MM.1S (cell line): ENCODE results near the gene GOLPH3.

ENCODE experiments used
- EZH2 ChIP-seq: fragments of 300-600 bp; sonication (generic); optimal IDR thresholded peaks from 2 replicates; pipeline ENCODE3; 2017; ENCODE audit warnings: low read depth, mild to moderate bottlenecking, antibody characterized with exemption, low read length, mixed read lengths
- EZH2phosphoT487 ChIP-seq: fragments of 300-600 bp; sonication (generic); IDR thresholded peaks from 2 replicates; pipeline ENCODE4 v1.6.1; 2018; ENCODE audit warnings: antibody characterized with exemption, low read length
- TF ChIP-seq, protein P1 (sequence below): fragments of 300-600 bp; sonication (generic); IDR thresholded peaks from 2 replicates; pipeline ENCODE4 v1.5.1; 2016; ENCODE audit warnings: antibody characterized with exemption, low read length, mixed read lengths

DNA sequence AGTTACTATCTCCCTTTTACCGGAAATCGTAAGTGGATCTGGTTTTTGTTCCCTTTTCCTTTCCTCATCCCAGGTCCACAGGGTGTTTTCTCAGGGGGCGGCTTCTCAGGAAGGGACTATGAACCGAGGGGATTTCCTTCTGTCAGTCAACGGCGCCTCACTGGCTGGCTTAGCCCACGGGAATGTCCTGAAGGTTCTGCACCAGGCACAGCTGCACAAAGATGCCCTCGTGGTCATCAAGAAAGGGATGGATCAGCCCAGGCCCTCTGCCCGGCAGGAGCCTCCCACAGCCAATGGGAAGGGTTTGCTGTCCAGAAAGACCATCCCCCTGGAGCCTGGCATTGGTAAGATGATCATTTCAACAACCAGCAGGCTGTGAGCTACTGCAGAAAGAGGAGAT, 75.8 kb downstream of the GOLPH3 start:
- TF ChIP-seq, protein P1, sequence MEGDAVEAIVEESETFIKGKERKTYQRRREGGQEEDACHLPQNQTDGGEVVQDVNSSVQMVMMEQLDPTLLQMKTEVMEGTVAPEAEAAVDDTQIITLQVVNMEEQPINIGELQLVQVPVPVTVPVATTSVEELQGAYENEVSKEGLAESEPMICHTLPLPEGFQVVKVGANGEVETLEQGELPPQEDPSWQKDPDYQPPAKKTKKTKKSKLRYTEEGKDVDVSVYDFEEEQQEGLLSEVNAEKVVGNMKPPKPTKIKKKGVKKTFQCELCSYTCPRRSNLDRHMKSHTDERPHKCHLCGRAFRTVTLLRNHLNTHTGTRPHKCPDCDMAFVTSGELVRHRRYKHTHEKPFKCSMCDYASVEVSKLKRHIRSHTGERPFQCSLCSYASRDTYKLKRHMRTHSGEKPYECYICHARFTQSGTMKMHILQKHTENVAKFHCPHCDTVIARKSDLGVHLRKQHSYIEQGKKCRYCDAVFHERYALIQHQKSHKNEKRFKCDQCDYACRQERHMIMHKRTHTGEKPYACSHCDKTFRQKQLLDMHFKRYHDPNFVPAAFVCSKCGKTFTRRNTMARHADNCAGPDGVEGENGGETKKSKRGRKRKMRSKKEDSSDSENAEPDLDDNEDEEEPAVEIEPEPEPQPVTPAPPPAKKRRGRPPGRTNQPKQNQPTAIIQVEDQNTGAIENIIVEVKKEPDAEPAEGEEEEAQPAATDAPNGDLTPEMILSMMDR, result no peak
- no peak for TF ChIP-seq EZH2
- no peak for TF ChIP-seq EZH2phosphoT487
